GM21367 (cell line): Measurements from ENCODE around the gene MEGF8.

Experiments
- ATAC-seq: cut with Tn5 transposase; IDR thresholded peaks from one replicate; pipeline ENCODE4 v1.9.1; 2021; ENCODE audit not compliant: unreplicated experiment

MEGF8 gene

DNA sequence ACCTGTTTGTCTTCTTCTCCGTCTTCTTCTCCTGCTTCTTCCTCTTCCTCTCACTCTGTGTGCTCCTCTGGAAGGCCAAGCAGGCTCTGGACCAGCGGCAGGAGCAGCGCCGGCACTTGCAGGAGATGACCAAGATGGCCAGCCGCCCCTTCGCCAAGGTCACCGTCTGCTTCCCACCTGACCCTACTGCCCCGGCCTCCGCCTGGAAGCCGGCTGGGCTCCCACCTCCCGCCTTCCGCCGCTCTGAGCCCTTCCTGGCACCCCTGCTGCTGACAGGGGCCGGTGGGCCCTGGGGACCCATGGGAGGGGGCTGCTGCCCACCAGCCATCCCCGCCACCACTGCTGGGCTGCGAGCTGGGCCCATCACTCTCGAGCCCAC lies 50.7 kb downstream of the MEGF8 start:
- ATAC-seq: no peak

DNA sequence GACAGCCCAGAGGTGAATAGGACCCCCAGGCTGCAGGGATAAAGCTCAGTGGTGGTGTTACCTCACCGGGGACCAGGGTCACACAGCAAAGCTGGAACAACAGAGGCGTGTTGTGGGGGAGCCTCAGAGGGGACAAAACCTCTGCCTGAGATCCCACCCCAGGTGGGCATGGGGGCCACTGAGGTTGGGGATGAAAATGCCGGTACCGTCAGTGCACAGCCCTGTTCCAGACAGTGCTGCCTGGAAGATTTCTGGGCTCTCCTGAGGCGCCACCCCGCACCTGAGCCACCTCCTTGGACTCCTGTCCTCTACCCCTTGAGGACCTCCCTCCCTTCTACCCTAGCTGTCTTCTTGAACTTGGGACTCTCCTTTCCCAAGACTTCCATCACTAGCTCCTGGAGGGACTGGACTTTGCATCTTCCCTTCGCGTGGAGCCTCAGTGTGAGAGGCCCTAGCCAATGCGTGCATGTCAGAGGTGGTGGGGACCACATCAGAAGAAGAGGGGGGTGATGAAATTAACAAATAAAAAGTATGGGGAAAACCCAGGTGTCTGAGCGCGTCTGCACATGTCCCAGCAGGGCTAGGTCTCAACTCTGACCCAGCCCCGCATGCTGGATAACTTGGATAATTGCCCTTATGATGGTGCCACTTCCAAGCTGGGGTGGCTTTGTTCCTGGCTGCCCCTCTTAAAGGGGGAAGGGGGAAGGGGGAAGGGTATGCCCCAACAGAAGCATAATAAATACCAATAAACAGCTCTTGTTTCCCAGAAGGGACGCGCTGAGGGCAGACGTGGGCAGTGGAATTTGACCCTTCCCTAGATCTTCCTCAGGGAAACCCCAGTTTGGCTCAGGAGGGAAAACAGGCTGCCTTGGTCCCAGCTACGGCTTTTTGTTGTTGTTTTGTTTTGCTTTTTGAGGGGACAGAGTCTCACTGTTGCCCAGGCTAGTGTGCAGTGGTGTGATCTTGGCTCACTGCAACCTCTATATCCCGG lies 53.1 kb downstream of the MEGF8 start:
- no peak for ATAC-seq

DNA sequence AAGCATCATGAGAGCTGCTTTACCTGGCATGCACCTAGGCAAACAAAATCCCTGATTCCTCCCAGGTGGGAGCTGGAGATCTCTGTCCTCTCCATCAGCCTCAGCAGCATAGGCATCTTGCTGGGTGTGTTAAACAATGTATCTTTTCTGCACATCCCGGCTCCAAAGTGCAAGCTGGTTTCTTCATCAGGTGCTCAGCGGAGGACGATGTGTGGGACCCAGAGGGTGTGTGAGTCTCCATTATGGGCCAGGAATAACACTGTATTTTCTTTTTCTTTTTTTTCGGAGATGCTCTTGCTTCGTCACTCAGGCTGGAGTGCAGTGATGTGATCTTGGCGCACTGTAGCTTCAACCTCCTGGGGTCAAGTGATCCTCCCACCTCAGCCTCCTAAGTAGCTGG lies 54.7 kb downstream of the MEGF8 start:
- ATAC-seq: no peak

DNA sequence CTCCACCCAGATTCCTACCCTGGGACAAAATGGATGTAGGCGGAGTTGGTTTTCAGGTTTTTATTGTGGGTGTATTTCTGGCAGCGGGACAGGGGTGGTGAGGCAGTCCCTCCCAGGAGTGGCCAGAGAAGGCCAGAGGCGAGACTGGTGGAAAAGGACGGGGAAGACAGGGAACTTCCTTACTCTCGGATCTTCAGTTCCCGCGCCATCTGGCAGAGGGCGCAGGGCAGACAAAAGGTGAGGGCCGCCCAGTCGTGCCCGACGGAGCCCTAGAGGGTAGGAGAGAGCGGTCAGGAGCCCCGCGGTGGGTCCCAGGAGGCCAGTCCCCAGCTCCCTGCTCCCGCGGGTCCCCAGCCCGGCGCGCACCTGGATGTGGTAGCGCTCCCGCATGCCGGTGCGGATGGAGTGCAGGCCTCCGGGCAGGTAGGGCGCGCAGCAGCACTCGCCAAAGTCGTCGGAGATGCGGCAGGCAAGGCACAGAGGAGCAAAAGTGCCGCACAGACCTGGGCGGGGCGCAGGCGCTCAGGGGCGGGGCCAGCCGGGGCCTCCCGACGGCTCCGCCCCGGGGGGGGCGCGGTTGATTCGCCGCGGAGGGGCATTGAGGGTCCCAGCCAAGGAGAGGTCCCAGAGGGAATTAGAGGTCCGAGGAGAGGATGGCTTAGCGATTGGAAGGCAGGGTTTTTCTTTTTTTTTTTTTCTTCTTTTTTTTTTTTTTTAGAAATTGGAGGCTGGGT lies 61.7 kb downstream of the MEGF8 start:
- ATAC-seq: no peak

DNA sequence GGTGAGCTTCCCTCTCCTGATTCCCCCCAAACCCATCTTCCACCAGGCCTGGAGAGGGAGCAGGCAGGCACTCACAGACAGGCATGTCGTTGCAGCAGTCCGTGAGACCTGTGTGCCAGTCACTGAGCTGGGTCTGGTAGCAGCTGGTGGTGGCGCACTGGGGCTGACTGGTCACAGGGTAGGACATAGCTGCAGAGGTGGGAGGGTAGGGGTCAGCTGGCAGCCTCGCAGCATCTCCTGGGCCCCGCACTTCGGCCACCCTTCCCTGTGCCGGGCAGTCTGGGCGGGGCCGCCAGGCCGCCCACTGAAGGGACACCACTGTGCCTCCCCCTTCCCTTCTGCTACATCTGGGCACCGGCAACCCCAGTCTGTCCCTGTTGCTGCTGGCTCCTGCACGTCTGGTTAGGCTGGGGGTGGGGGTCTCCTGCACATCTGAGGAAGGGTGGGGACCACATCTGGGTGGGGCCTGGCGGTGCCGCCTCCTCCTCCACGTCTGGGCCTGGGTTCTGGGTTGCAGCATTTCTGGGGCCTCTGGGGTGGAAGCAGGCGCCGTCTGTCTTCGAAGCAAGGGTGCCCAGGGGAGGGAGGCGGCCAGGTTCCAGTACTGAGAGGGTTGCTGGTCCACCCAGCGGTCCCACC lies 63.5 kb downstream of the MEGF8 start:
- ATAC-seq: no peak

DNA sequence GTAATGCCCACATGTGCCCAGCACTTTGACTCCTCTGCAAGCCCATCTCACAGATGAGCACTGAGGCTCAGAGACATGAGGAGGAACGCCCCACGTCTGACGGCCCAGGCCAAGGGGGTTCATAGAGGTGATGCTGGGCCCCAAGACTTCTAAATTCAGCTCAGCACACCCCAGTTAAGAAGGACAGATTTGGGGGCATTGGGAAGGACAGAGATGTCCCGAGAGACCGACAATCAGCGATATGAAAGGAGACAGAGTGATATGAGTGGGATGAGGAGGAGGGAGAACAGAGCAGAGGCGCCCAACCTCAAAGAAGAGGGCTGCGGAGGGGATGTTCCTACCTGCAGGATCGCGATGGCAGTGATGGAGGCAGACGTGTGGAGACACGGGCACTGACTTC lies 64.5 kb downstream of the MEGF8 start, which contains the start of gene CNFN:
Gene CNFN, minus strand, starts transcription at position 399 of the 400 bp plus-strand sequence. CDS start 1,260 bp downstream, outside the sequence.
- ATAC-seq: no peak

DNA sequence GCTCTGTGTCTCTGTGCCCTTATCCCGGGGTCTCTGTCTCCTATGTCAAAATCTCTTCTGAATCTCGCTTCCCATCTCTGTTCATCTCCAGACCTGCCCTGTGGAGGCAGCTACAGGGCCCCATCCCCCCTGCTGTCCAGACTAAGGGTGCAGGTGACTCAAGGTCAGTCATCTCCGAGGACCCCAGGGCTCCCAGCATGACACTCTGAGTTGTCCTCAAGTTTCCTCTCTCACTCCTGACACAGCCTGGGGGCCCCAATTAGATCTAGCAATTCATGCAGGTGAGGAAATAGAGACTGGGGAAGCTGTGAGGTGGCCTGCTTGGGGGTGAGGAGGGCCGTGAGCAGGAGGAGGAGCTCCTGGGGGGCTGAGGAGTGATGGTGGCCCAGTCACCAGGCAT lies 66.7 kb downstream of the MEGF8 start:
- ATAC-seq: no peak

DNA sequence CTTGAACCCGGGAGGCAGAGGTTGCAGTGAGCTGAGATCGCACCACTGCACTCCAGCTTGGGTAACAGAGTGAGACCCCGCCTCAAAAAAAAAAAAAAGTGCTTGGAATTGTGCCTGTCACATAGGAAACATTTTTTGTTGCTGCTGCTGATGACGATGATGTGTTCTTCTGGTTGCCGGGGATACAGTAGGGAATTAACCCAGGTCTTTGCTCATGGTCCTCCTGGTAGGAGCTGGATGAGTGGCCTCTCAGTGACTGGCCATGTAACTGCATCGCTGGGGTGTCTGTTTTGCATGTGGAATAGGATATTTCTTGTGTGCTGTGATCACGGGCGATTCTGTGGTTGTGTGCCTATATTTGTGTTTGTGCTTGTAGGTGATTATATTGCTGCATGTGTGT lies 69.3 kb downstream of the MEGF8 start:
- ATAC-seq: no peak

DNA sequence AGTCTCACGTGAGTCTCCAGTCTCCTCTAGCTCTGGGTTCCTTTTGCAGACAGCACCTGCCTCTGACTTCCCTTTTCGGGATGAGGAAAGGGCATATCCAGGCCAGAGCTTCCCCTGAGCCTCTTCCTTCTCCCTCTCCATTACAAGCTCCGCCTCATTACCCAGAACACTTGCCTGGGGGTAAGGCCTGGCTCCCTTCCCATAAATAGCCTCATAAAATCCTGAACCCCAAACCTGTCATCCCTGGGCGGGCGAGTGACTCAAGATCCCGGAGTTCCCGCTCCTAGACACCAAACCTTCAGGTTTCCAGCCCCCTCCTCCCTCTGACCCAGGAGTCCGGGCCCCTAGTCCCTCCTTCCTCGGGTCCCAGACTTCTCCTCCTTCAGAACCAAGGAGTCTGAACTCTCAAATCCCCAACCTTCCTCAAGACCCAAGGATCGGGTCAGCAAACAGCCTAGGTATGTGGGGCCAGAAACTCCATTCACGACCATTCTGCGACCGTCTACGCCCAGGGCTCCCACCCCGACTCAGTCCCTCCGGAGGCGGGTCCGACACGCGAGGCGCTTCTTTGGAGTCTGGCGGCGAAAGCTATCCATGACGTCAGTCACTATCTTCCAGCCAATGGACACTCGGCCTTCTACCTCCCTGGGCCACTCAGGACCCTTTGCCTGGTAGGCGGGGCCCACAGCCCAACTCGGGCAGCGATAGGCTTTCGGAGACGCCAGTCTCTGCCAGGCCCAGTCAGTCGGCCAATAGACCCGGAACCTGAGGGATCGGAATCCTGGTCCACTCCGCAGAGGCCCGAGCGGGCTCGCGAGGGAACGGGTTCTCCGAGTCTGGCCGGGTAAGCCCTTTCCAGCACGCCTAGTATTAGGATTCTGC lies 71.2 kb downstream of the MEGF8 start:
- ATAC-seq: peak; percentile 88

DNA sequence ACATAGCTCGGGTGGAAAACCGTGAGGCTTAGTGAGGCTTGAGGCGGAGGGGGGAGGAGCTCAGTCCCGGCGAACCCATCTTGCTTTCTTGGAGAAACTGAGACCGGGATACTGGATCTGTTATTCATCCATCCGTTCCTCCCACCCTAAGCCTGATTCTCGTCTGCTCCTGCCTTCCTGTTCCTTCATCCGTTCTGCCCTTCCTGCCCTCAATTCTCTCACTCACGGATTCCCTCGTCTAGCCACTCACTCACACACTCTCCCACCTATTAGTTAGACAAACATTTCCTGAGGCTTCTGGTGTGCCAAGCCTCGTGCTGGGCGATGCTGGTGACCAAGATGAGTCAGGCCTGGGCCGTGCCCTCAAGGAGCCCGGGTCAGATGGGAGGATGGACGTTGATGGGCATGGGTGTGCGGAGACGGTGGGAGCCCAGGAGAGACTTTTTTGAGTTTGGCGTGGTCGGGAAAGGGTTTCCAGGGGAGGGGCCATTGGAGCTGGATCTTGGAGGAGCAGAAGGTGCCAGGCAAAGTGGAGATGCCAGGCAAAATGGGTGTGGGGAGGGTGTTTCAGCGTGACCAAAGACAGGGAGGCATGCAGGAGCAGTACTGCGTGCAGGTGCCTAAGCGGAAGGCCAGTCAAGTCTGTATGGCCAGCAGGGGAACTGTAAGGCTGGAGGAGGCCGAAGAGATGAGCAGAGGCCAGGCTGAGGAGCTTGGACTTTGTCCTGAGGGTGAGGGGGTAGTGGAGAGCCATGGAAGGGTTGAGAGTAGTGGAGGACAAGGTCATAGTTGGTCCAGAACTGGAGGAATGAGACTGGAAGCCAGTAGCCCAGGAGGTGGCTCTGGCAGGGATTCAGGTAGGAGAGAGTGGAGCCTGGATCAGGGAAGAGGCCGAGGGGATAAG lies 72.1 kb downstream of the MEGF8 start:
- ATAC-seq: no peak

DNA sequence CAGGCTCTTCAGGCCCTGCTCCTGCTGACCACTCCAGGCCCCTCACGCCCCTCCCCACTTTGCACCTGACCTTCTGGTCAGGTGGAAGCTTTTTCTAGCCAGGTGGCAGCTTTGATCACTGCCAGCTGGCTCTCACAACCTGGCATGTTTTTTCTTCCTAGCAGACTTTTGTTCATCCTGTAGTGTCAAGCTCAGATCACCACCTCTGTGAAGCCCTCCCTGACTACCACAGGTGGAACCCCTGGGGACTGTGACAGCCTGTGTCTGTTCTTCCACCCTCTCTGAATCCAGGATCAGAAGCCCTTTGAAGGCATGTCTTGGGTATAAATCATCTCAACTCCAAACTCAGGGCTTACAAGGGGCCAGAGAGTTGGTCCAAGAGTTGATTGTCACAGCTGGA lies 75.0 kb downstream of the MEGF8 start:
- no peak for ATAC-seq

DNA sequence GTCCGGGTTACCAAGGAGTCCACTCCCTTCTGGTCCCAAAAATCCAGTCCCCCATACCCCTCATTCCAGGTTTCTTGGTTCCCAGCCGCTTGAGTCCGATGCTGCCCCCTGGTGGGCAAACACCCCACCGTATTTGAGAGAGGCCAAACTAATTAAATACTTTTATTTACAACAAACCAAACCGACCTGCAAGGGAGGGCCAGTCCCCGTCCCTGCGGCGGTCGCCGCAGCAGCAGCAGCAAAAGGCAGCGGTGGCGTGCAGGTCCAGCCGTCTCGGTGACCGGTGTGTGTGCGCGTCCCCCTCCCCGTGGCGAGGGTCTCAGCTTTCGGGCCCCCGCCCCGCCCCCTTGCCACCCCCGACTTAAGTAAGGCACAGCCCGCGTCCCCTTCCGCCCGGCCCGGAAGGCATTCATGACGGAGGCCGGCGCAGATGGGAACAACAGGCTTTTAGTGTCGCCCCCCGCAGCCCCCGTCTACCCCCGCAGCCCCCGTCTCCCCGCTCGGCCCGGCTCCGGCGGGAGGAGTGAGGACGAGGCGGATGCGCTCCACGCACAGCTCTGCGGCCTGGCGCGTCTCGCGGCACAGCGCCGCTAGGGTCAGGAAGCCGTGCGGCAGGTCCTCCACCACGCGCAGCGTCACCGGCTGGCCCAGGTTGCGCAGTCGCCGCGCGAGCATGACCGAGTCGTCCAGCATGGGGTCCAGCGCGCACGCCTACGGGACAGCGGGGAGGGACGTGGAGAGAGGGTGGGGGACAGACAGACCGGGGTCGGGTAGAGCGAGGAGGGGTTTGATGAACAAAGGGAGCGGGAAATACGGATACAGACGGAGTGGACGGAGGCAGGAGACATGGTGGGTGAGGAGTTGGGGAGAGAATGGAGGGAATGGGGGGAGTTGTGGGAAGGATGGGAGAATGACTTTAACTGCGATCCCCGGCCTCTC lies 76.2 kb downstream of the MEGF8 start:
- ATAC-seq: no peak

DNA sequence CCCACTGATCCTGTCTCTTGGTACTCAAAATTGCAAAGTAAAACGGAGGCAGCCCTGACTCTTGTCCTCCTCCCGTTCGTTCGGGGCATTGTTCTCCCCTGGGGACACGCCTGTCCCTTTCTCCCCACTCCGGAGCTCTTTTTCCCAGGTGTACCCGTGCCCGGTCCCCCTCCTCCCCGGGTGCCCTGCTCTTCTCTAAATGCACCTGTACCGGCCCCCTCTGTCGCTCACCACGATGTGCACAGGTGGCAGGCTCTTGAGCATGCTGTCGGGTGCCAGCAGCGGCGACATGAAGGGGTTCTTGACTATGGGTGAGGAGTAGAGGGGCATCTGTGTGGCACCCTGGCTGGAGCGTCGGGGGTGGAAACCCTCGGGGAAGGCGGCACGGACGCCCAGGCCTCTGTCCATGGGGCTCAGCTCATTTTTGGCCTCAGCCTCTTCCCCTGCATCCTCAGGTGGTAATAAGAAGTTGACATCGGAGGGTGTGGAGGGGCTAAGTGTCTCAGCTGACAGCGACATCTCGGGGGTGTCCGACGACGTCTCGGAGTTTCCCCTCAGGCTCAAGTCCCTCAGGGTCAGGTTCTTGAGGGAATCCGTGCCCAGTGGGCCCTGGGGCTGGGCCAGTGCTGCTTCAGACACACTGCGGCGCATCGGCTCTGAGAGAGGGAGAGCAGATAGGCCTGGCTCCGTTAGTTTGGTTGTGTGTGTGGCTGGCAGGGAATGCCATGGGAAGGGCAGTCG lies 77.1 kb downstream of the MEGF8 start:
- ATAC-seq: no peak

DNA sequence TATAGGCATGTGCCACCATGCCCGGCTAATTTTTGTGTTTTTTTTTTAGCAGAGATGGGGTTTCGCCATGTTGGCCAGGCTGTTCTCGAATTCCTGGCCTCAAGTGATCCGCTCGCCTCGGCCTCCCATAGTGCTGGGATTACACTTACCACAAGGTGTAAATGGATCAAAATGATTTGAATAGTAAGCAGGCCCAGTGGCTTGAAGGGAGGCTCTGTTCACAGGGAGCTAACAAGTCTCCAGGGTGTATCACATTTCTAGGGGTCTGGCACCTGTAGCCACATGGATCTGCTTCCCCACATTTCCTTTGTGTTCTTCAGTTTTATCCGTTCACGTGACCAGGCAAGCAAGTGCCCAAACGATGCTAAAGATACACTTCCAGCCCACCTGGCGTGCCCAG lies 78.2 kb downstream of the MEGF8 start:
- no peak for ATAC-seq

DNA sequence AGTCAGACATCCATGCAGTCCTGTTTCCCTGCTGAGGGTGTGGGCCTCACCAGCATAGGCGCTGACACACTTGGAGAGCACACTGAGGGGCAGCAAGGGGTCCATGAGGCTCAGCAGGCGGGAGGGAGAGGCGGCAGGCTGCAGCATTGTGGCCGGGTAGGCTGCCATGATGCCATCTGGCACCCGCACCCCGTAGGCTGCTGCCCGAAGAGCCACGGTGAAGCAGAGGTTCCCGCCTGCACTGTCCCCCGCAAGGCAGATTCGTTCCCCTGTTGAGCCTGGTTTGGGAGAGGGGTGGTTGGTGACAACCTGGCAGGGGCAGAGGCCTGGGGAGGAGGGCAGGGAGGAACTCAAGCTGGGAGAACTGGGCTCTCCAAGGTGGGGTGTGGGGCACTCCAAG lies 80.7 kb downstream of the MEGF8 start:
- no peak for ATAC-seq

DNA sequence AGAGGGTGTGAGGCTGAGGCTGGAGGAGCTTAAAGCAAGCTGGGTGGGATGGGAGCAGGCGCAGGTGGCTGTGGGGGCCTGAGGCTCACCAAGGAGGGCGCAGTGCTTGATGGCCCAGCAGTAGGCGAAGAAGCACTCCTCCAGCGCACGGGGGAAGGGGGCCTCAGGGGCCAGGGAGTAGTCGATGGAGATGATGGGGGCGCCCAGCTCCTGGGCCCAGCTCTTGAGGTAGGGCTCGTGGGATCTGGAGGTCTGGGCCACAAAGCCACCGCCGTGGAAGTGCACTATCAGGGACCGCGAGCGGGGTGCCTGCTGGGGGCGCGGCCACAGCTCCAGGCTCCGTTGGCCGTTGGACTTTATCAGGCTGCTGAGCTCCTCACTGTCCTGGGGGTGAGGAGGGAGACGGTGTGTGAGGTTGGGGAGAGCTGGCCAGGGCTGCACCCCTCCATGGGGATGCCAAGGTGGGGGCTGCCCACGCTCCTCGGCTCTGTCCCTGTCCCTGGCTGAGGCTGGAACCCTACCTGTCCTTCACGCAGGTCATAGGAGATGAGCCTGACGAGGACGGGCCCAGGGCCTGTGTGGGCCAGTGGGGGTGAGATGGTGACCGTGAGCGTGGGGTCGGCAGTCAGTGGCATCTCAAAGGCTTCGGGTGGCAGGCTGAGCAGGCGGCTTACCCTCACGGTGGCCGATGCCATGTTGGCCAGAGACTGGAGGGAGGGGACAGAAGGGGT lies 81.8 kb downstream of the MEGF8 start:
- no peak for ATAC-seq

DNA sequence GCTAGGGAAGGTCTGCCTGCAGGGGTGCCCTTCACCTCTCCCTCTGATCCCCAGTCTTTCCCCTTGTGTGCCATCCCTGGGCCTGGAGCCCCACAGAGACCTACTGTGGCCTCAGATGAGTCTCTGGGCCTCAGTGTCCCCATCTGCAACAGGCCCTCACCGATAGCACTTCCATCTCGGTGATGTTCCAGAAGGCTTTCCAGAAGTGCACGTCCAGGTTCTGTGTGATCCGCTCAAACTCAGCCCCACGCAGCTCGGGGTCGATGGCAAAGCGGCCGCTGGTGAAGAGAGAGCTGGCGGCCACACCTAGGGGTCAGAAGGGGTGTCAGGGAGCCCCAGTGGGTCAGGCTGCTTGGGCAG lies 82.4 kb downstream of the MEGF8 start:
- ATAC-seq: no peak
